GM19455 (cell line): Measurements from ENCODE around the gene ZNF248.
"Not testable (repeated sequence)": the region's sequence is repeated elsewhere in the genome, so short reads cannot be mapped to it uniquely, and the experiment has no call there.

ENCODE experiments used
- ATAC-seq: cut with Tn5 transposase; IDR thresholded peaks from one replicate; pipeline ENCODE4 v1.9.1; 2021; ENCODE audit not compliant: unreplicated experiment

Gene ZNF248

GRCh38 chr10:37748170-37748569, 109.2 kb downstream of the ZNF248 start:
- ATAC-seq: no peak

DNA sequence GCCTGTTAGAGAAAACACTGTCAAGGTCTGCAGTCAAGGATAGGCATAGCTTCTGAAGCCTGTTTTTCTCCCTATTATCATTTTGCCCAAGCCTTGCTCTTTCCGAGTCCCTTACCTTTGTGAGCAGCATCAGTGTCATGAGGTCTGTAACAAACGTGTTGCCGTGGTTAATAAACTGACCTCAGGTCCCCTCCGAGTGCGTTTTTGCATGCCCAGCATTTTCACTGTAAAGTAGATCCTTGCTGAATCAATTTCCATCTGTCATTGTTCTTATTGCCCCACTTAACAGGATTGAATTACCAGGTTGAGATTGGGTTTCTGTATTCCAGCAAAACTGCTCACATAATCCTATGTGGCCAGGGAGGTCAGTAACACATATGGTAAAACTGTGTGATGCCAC, 110.3 kb downstream of the ZNF248 start:
- no peak for ATAC-seq

- ATAC-seq: no peak
Measured at GRCh38 chr10:37741831-37742230, 115.6 kb downstream of the ZNF248 start.

DNA sequence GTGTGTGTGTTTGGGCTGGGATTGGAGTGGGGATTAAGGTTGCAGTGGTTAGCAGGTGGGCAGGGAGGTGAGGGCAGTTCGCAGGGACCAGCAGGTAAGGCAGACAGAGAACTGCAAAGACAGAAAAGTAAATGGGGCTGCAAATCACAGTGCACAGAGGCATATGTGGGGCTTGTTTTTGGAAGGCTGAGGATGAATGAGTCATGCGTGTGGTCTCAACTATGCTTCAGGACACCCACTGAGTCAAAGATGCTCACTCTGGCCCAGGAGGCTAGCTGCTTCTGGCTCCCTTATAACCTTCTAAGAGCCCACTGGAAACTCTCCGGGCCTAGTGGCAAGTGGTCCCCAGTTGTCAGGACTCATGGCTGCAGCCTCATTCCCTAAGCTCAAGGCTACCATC, 118.2 kb downstream of the ZNF248 start:
- ATAC-seq: no peak

- ATAC-seq: not testable (repeated sequence)
Measured at GRCh38 chr10:37738241-37738640, 119.2 kb downstream of the ZNF248 start.

GRCh38 chr10:37737336-37737735, 120.1 kb downstream of the ZNF248 start:
- ATAC-seq: no peak

- no peak for ATAC-seq
Measured at GRCh38 chr10:37736120-37736519, 121.3 kb downstream of the ZNF248 start.

GRCh38 chr10:37734971-37735370, 122.4 kb downstream of the ZNF248 start:
- no peak for ATAC-seq
